ENCODE results near the gene RTP3. TPM values are rescaled to one million over a fixed set of nuclear protein-coding genes. Genes with fewer than 3 reads are reported as not detected.
"Not testable (repeated sequence)": the region's sequence is repeated elsewhere in the genome, so short reads cannot be mapped to it uniquely, and the experiment has no call there.

Gene RTP3
- total and polyA plus RNA-seq, 7 experiments from 2014 or later, result not detected

DNA sequence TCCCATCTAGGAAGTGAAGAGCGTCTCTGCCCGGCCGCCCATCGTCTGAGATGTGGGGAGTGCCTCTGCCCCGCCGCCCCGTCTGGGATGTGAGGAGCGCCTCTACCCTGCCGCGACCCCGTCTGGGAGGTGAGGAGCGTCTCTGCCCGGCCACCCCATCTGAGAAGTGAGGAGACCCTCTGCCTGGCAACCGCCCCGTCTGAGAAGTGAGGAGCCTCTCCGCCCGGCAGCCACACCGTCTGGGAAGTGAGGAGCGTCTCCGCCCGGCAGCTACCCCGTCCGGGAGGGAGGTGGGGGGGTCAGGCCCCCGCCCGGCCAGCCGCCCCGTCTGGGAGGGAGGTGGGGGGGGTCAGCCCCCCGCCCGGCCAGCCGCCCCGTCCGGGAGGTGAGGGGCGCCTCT lies 3.3 kb upstream of the RTP3 start:
- H3K4me3 ChIP-seq (ENCODE audit: low read length); H3K27me3 ChIP-seq (ENCODE audit: control insufficient read depth in 2 of 2, insufficient read depth in 2 of 2, low read length in 2 of 2); H3K27ac ChIP-seq (ENCODE audit: low read depth, low read length); DNase-seq; POLR2A ChIA-PET; H3K27ac Mint-ChIP-seq; CTCF ChIA-PET; H3K9me3 ChIP-seq (ENCODE audit: control insufficient read depth in 2 of 3, low read length in 3 of 3); H3K4me3 Mint-ChIP-seq; H3K4me1 ChIP-seq (ENCODE audit: control insufficient read depth in 2 of 2, insufficient read depth in 2 of 2, low read length in 2 of 2); H3K36me3 ChIP-seq (ENCODE audit: control insufficient read depth in 2 of 3, insufficient read depth in 3 of 3, low read length in 3 of 3); H3K36me3 Mint-ChIP-seq; intact Hi-C loops (cut with micrococcal nuclease); ATAC-seq; H3K9me3 Mint-ChIP-seq: not testable (repeated sequence)
- peaks cover 0 to 14% (median 0%) of the 10 kb centered on the region in 5 donors for H3K27me3 Mint-ChIP-seq
- peaks cover 4 to 25% (median 11%) of the 10 kb centered on the region in 7 donors for H3K4me1 Mint-ChIP-seq

DNA sequence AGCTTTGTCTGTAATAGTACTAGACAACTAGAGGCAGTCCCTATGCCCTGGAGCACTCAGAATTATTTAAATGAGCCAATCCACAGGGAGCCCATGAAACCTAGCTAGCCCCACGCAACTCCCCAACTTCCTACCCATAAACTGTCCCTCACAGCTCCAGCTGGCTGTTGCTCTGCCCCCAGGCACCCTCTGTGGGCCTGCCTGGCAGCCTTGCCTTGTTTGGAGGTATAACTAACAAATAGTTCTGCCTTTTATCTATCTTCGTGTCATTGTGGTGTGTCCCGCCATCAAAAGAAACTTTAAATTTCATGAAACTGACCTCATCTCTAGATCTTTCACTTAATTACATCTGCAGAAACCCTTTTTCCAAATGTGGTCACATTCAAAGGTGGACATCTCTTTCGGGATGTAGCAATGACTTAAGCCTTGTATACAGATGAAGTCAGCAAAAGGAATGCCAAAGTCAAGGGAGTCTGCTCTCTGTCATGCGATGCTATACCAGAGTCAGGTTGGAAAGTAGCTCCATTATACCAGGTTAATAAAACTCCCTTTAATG lies 1.8 kb upstream of the RTP3 start:
- Histone ChIP-seq H3K4me1 (ENCODE audit: control insufficient read depth in 2 of 2, insufficient read depth in 2 of 2, low read length in 2 of 2) (peaks cover 5% of the 10 kb centered on the region in 2 donors), H3K27me3 (ENCODE audit: control insufficient read depth in 2 of 2, insufficient read depth in 2 of 2, low read length in 2 of 2) (no peaks in the 10 kb centered on the region), H3K4me3 (ENCODE audit: low read length) (no peak overlapping the region), H3K27ac (ENCODE audit: low read depth, low read length) (no peak overlapping the region), H3K36me3 (ENCODE audit: control insufficient read depth in 2 of 3, insufficient read depth in 3 of 3, low read length in 3 of 3) (no peaks in the 10 kb centered on the region), H3K9me3 (ENCODE audit: control insufficient read depth in 2 of 3, low read length in 3 of 3) (no peaks in the 10 kb centered on the region)
- Mint-ChIP-seq H3K4me1 (peaks cover 5 to 20% (median 9%) of the 10 kb centered on the region in 7 donors), H3K9me3 (no peaks in the 10 kb centered on the region), H3K36me3 (no peaks in the 10 kb centered on the region), H3K27ac (no peak overlapping the region), H3K27me3 (peaks cover 0 to 10% (median 0%) of the 10 kb centered on the region in 5 donors), H3K4me3 (no peak overlapping the region)
- DNase-seq (no peak), ATAC-seq (no peak)
- ChIA-PET POLR2A (interaction anchor here (0.7 kb wide), 1 partner anchor 143 kb away, joined by 3 read pairs; no protein-coding TSS in a partner anchor), CTCF (interaction anchor here (0.9 to 2.5 kb wide), 8 partner anchors 8 to 133 kb away, joined by 3 to 34 read pairs (median 6); no protein-coding TSS in a partner anchor)
- intact Hi-C loops (cut with micrococcal nuclease), result loop anchor here (1.0 kb wide), 3 partner anchors 8 to 62 kb away; no protein-coding TSS in a partner anchor

DNA sequence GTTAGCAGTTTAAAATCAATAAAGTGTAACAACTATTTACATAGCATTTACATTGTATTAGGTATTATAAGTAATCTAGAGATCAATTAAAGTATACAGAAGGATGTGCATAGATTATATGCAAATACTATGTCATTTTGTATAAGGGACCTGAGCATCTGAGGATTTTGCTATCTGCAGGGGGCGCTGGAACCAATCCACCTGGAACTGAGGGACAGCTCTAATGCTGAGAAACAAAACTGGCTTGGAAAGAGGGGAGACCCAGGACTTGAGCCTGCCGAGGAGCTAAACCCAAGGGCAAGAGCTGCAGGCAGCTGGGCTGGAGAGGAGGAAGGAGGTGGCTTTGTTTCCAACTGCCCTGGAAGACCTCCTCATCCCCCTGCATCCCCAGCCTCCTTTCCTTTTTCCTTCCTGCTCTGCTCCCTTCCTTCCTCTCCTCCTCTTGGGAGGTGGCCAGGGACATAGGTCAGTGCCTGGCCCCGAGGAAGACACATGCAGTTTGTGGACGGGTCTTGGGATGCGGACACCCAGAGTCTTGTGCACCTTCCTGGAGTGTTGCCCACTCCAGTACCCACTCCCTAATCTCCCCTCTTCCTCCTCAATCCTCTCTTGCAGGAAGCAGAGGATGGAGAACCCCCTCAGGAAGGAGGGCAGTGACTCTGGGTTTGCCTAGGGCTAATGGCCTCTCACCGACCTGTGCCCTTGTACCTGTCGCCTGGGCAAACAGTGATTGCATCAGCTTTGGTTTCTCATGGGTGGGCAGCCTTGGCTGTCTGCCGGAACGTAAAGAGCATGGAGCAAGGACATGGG lies 825 bp upstream of the RTP3 start:
- peaks cover 5 to 20% (median 9%) of the 10 kb centered on the region in 7 donors for H3K4me1 Mint-ChIP-seq
- no peaks in the 10 kb centered on the region for H3K9me3 Mint-ChIP-seq
- no peaks in the 10 kb centered on the region for H3K36me3 Mint-ChIP-seq
- H3K27ac Mint-ChIP-seq, result peak overlapping the region in 2 of 9 donors; percentile 24 to 83
- peak; percentile 44 for ATAC-seq
- peaks cover 5% of the 10 kb centered on the region in 2 donors for H3K4me1 ChIP-seq (ENCODE audit: control insufficient read depth in 2 of 2, insufficient read depth in 2 of 2, low read length in 2 of 2)
- no peaks in the 10 kb centered on the region for H3K36me3 ChIP-seq (ENCODE audit: control insufficient read depth in 2 of 3, insufficient read depth in 3 of 3, low read length in 3 of 3)
- no peak overlapping the region for H3K4me3 ChIP-seq (ENCODE audit: low read length)
- no peak overlapping the region for H3K27ac ChIP-seq (ENCODE audit: low read depth, low read length)
- no peak overlapping the region for H3K4me3 Mint-ChIP-seq
- CTCF ChIA-PET, result interaction anchor here (0.9 to 2.5 kb wide), 9 partner anchors 9 to 132 kb away, joined by 3 to 34 read pairs (median 4); no protein-coding TSS in a partner anchor
- H3K9me3 ChIP-seq (ENCODE audit: control insufficient read depth in 2 of 3, low read length in 3 of 3), result no peaks in the 10 kb centered on the region
- H3K27me3 Mint-ChIP-seq, result peaks cover 0 to 9% (median 0%) of the 10 kb centered on the region in 5 donors
- intact Hi-C loops (cut with micrococcal nuclease), result loop anchor here (1.0 kb wide), 3 partner anchors 9 to 61 kb away; no protein-coding TSS in a partner anchor
- DNase-seq, result peak in 7 of 9 donors; percentile 15 to 46 (median 31)
- H3K27me3 ChIP-seq (ENCODE audit: control insufficient read depth in 2 of 2, insufficient read depth in 2 of 2, low read length in 2 of 2), result no peaks in the 10 kb centered on the region
- POLR2A ChIA-PET, result interaction anchor here (0.8 kb wide), 1 partner anchor 42 kb away, joined by 3 read pairs; no protein-coding TSS in a partner anchor

DNA sequence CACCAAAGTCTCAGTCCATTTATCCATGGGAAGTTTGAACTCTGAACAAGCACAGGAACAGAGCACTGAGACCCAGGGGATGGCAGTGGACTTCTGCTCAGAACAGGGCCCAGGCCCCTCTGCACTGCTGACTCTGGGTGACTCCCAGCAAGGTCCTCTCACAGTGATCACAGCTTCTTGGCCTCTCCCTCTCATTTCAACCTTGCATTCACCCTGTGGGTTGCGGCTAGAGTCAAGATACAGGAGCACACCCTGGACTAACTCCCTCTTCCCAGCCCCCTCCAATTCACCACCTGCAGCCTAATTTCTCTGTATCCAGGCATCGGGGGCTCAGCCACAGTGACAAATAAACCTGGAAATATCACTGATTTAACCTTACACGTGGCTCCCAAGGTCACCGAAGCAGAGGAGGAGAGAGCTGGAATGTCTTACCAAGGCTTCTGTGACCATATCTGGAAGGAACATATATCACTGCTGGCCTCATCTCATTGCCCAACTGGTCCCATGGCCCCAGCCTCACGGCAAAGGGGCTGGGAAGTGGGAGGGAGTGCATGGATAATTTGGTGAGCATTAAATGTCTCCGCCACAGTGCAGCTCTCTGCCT lies 1.2 kb downstream of the RTP3 start:
- H3K9me3 Mint-ChIP-seq, result peaks cover 0 to 1% (median 0%) of the 10 kb centered on the region in 11 donors
- ChIA-PET CTCF (interaction anchor here (1.1 kb wide), 1 partner anchor 40 kb away, joined by 4 read pairs; no protein-coding TSS in a partner anchor), POLR2A (interaction anchor here (0.6 to 1.1 kb wide), 2 partner anchors 9 to 33 kb away, joined by 4 read pairs; no protein-coding TSS in a partner anchor)
- no peak for ATAC-seq
- Histone ChIP-seq H3K36me3 (ENCODE audit: control insufficient read depth in 2 of 3, insufficient read depth in 3 of 3, low read length in 3 of 3) (no peaks in the 10 kb centered on the region), H3K4me3 (ENCODE audit: low read length) (no peak overlapping the region), H3K27ac (ENCODE audit: low read depth, low read length) (no peak overlapping the region), H3K27me3 (ENCODE audit: control insufficient read depth in 2 of 2, insufficient read depth in 2 of 2, low read length in 2 of 2) (no peaks in the 10 kb centered on the region), H3K4me1 (ENCODE audit: control insufficient read depth in 2 of 2, insufficient read depth in 2 of 2, low read length in 2 of 2) (peaks cover 5% of the 10 kb centered on the region in 2 donors), H3K9me3 (ENCODE audit: control insufficient read depth in 2 of 3, low read length in 3 of 3) (no peaks in the 10 kb centered on the region)
- peaks cover 7 to 30% (median 18%) of the 10 kb centered on the region in 7 donors for H3K4me1 Mint-ChIP-seq
- H3K36me3 Mint-ChIP-seq, result no peaks in the 10 kb centered on the region
- no peak overlapping the region for H3K27ac Mint-ChIP-seq
- peaks cover 0 to 8% (median 0%) of the 10 kb centered on the region in 5 donors for H3K27me3 Mint-ChIP-seq
- DNase-seq, result no peak
- H3K4me3 Mint-ChIP-seq, result no peak overlapping the region
- intact Hi-C loops (cut with micrococcal nuclease), result no loop called here

DNA sequence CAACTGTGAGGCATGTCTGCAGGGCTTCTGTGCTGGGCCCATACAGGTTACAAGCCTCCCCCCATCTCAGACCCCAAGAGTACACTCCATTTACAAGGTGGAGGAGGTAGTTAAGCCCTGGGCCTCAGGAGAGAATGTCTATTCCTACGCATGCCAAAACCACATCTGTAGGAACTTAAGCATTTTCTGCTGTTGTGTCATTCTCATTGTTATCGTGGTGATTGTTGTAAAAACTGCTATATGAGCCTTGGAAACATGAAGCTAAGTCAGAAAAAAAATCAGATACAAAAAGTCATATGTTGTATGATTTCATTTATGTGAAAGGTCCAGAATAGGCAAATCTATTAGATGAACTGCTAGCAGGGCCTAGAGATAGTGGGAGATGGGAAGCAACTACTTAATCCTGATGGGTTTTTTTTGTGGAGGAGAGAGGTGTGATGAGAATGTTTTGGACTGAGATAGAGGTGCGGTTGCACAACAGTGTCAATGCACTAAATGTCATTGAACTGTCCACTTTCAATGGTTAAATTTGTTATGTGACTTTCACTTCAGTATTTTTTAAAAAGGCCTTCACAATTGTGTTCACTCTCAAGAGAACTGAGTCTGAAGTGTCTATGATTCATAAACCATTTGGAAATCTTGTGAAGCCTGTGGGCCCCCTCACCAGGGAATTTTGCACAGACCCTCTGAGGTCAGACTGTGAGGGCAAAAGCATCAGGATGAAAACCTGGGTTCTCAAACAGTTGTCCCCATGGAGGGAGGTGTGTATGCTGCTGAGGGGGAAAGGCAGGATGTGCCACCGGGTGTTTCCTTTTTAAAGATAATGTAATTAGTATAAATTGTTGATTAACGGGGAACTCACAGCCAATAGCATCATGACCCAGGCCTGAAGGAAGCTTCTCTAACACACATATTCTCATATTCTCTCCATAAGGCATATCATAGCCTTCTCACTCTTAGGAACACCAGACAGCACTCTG lies 3.2 kb downstream of the RTP3 start:
- POLR2A ChIA-PET, result no interaction called here
- CTCF ChIA-PET, result interaction anchor here (1.1 to 1.2 kb wide), 2 partner anchors 12 to 39 kb away, joined by 3 to 4 read pairs; no protein-coding TSS in a partner anchor
- H3K4me3 Mint-ChIP-seq, result no peak overlapping the region
- intact Hi-C loops (cut with micrococcal nuclease), result no loop called here
- Histone ChIP-seq H3K27ac (ENCODE audit: low read depth, low read length) (no peak overlapping the region), H3K36me3 (ENCODE audit: control insufficient read depth in 2 of 3, insufficient read depth in 3 of 3, low read length in 3 of 3) (no peaks in the 10 kb centered on the region), H3K4me3 (ENCODE audit: low read length) (no peak overlapping the region), H3K4me1 (ENCODE audit: control insufficient read depth in 2 of 2, insufficient read depth in 2 of 2, low read length in 2 of 2) (peaks cover 5% of the 10 kb centered on the region in 2 donors), H3K9me3 (ENCODE audit: control insufficient read depth in 2 of 3, low read length in 3 of 3) (no peaks in the 10 kb centered on the region), H3K27me3 (ENCODE audit: control insufficient read depth in 2 of 2, insufficient read depth in 2 of 2, low read length in 2 of 2) (no peaks in the 10 kb centered on the region)
- H3K36me3 Mint-ChIP-seq, result no peaks in the 10 kb centered on the region
- peaks cover 9 to 40% (median 18%) of the 10 kb centered on the region in 7 donors for H3K4me1 Mint-ChIP-seq
- ATAC-seq, result no peak
- DNase-seq, result no peak
- peaks cover 0 to 8% (median 0%) of the 10 kb centered on the region in 5 donors for H3K27me3 Mint-ChIP-seq
- peak overlapping the region in 2 of 9 donors; percentile 18 for H3K27ac Mint-ChIP-seq
- H3K9me3 Mint-ChIP-seq, result peaks cover 0 to 1% (median 0%) of the 10 kb centered on the region in 11 donors

All from naive thymus-derived CD4-positive, alpha-beta T cell (primary cell).